Endometrium (tissue), 2 donors: ENCODE data around the gene CAMK1D.

Experiments used
- FAIRE-seq: peaks from 2 replicates; lab custom pipeline; 2012; peaks lifted over from hg19 to GRCh38; lab: Jason Lieb, UNC
- donor health status: control.
- donor health status: control.

The CAMK1D gene

GRCh38 chr10:12597788-12598765, 248.7 kb downstream of the CAMK1D start:
- no peak for FAIRE-seq

- FAIRE-seq = no peak
Observed at GRCh38 chr10:12600652-12601051, 251.3 kb downstream of the CAMK1D start.

- FAIRE-seq = no peak
Observed at GRCh38 chr10:12602521-12602920, 253.2 kb downstream of the CAMK1D start.

- FAIRE-seq = no peak
Observed at GRCh38 chr10:12603766-12604470, 254.6 kb downstream of the CAMK1D start.

GRCh38 chr10:12605580-12606405, 256.4 kb downstream of the CAMK1D start:
- FAIRE-seq = no peak

- no peak for FAIRE-seq
Observed at GRCh38 chr10:12606461-12606860, 257.1 kb downstream of the CAMK1D start.

- FAIRE-seq = no peak
Observed at GRCh38 chr10:12608761-12609160, 259.4 kb downstream of the CAMK1D start.

- FAIRE-seq = no peak
Observed at GRCh38 chr10:12609435-12609834, 260.1 kb downstream of the CAMK1D start.

GRCh38 chr10:12613136-12613535, 263.8 kb downstream of the CAMK1D start:
- no peak for FAIRE-seq

- no peak for FAIRE-seq
Observed at GRCh38 chr10:12614177-12614995, 265.0 kb downstream of the CAMK1D start.

- FAIRE-seq = no peak
Observed at GRCh38 chr10:12615296-12616220, 266.2 kb downstream of the CAMK1D start.

- no peak for FAIRE-seq
Observed at GRCh38 chr10:12617191-12618175, 268.1 kb downstream of the CAMK1D start.

GRCh38 chr10:12622016-12622415, 272.7 kb downstream of the CAMK1D start:
- FAIRE-seq = no peak

GRCh38 chr10:12622691-12623090, 273.3 kb downstream of the CAMK1D start:
- FAIRE-seq = no peak

GRCh38 chr10:12625393-12626023, 276.2 kb downstream of the CAMK1D start:
- FAIRE-seq = no peak

GRCh38 chr10:12628153-12628552, 278.8 kb downstream of the CAMK1D start:
- FAIRE-seq = no peak

- no peak for FAIRE-seq
Observed at GRCh38 chr10:12628964-12629766, 279.8 kb downstream of the CAMK1D start.

GRCh38 chr10:12629767-12630165, 280.4 kb downstream of the CAMK1D start:
- FAIRE-seq = no peak
